NCI-H2107 (cell line): Measurements from ENCODE around the gene ICE1.
"Not testable (repeated sequence)": the region's sequence is repeated elsewhere in the genome, so short reads cannot be mapped to it uniquely, and the experiment has no call there.

Source experiments
- DNase-seq: peaks from one replicate; lab custom pipeline; 2025; lab: John Stamatoyannopoulos, UW

The ICE1 gene

GRCh38 chr5:5492087-5492933 lies 69.8 kb downstream of the ICE1 start:
- peak; percentile 49 for DNase-seq

GRCh38 chr5:5492934-5493271 lies 70.4 kb downstream of the ICE1 start:
- DNase-seq, result not testable (repeated sequence)

DNA sequence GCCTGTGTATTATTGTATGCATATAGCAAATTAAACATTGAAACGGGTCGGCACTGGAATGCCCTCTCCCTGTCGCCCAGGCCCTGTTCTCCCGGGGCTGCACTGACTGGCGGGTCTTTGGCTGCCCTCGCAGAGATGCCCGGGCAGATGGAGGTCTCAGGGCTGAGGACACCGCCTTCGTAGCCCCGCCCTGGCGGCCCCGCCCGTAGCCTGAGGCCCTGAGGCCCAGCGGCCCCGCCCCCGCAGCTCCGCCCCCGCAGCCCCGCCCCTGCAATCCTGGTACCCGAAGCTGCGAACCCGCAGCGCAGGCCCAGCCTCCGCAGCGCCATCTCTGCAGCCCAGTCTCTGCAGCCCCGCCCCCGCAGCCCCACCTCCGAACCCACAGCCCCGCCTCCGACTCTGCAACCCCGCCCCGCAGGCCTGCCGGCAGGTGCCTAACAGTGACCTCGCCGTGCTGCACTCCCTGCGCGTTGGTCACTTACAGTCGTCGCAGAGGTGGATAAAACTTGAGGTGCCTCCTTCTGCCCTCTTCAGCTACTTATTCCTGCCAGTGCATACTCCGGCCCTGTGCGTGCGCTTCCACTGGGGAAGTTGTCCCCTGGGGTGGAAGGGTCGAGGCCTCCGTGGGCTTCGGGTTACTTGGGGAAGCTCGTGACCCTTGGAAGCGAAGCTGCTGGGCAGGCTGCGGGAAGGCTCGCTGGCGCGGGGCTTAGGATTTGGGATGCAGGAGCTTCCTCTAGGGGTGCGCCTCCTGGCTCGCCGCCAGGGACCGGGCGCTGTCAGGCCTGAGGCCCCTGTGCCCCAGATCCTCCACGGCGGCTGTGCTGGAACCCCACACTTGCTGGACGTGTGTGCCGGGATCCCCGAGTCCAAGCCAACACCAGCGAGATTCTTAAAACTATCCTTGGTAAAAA lies 72.3 kb downstream of the ICE1 start:
- no peak for DNase-seq

DNA sequence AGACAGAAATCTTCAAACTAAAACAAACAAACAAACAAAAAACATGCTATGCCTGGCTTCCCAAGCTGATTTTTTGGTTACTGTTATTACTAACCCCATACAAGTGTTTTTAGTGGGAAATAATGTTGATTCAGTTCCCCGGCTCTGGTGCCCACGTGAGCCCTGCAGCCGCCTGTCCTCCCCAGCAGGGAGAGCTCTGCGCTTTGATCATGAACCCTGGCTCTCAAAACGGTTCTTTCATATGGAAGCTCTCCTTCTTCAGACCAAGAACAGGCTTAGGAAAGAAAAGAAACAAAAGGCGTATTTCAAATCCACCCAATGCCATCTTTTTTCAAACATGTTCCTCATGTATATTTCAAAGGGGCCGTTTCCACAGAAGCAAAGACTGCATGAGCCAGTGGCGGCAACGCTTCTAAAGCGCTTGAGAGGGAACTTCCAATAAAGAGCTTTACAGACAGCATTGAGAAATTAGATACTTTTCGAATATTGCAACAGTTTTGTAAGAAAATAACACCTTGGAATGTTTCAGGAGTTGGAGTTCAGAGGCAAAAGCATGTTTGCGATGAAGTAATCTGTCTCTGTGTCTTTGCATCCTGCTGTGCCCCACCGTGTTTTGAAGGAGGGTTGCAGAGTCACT lies 74.8 kb downstream of the ICE1 start:
- peak; percentile 37 for DNase-seq

DNA sequence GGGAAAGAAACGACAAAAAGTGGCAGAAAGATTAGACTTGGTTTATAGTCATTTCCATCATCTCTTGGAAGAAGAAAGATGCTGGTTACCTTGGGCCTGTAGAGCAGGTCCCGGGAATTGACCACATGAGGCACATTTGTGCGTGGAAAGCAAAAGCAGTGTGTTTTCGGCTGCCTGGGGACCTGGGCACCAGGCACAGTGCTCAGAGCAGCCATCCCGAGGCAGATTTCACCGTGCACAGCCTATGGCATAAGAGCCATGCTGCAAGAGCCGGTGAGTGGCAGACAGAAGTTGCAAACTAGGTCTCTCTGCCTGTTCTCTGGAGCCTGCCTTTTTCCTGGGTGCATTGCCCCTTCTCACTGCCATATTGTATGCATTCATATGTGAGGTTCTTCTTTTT lies 77.0 kb downstream of the ICE1 start:
- no peak for DNase-seq

DNA sequence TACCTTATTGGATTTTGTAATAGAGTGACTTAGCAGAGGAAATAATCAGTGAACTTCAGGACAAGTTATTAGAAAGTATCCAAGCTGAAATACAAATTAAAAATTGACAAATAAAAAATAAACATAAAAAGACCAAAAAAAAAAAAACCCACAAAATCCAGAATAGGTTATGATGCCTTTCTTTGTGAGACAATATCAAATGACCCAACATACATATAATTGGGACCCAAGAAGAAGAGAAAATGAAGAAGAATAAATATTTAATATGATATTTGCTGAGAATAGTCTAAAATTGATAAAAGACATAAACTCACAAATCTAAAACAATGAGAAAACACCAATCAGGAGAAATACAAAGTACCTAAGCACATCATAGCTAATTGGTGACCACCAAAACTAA lies 81.8 kb downstream of the ICE1 start:
- DNase-seq, result no peak

GRCh38 chr5:5505815-5506214 lies 83.3 kb downstream of the ICE1 start:
- no peak for DNase-seq

GRCh38 chr5:5508391-5508790 lies 85.9 kb downstream of the ICE1 start:
- DNase-seq, result no peak

GRCh38 chr5:5511904-5512416 lies 89.5 kb downstream of the ICE1 start:
- no peak for DNase-seq

DNA sequence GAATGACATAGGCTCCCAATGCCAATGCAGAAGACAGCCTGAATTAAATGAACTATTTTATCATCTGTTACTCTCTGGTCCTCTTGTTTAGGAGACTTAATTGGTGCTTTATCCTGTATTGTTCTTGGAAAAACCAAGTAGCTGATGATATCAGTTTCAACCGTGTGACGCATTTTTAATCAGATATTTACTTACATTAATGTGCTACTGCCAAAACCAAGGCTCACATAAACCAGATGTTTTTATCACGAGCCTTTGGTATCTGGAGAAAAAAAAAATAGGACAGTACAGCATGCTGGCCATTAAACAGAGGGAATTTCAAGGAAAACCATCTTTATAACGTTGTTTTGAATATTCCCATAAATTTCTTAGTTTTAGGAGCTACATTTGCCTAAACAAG lies 90.1 kb downstream of the ICE1 start:
- no peak for DNase-seq

DNA sequence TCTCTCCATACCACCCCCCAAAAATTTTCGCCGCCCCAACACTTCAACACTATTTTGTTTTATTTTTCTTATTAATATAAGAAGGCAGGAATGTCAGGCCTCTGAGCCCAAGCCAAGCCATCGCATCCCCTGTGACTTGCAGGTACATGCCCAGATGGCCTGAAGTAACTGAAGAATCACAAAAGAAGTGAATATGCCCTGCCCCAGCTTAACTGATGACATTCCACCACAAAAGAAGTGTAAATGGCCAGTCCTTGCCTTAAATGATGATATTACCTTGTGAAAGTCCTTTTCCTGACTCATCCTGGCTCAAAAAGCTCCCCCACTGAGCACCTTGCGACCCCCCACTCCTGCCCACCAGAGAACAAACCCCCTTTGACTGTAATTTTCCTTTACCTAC lies 98.1 kb downstream of the ICE1 start:
- DNase-seq, result not testable (repeated sequence)

DNA sequence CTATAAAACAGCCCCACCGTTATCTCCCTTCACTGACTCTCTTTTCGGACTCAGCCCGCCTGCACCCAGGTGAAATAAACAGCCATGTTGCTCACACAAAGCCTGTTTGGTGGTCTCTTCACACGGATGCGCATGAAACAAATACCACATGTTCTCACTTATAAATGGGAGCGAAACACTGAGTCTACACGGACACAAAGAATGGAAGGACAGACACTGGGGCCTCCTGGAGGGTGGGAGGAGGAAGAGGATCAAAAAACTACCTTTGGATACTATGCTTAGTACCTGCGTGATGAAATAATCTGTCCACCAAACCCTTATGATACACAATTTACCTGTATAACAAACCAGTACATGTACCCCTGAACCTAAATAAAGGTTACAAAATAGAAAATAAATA lies 98.6 kb downstream of the ICE1 start:
- DNase-seq, result no peak

- no peak for DNase-seq
Observed at GRCh38 chr5:5521478-5521877, 99.0 kb downstream of the ICE1 start.

DNA sequence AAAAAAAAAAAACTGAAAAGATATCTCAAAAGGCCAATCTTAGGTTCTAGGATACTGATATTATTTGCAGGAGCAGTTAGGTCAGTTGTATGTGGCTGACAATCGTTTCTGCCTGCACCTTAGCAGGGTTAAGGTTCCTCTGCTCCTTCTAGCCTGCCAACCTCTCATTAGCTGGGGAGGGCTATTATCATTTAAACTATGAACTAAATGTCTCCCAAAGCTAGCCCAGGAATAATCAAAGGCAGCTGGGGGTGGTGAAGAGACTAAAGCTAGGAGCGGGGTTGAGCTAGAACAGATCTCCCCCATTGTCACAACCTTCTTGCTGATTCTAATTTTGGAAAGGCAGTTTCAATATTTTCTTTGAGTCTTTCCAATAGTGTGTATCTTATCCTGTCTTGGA lies 99.9 kb downstream of the ICE1 start:
- no peak for DNase-seq

- no peak for DNase-seq
Observed at GRCh38 chr5:5523066-5523505, 100.6 kb downstream of the ICE1 start.

- DNase-seq, result no peak
Observed at GRCh38 chr5:5524327-5524726, 101.8 kb downstream of the ICE1 start.

DNA sequence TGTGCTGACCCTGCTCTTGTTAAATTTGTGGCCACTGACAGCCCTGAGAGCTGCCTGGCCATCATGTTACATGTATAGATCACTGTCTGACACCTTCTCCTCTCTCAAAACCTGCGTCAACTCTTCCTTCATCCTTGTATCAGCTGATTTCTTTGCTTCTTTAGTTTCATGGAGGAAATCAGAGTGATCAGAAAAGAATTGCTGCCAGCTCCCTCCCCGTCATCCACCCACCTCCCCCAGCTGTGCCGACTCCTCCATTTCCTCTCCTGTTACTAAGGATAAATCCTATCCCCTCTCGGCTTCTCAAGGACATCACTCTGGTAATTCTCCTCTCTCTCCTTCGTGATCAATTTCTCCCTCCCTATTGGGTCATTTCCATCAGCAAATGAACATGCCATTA lies 108.9 kb downstream of the ICE1 start:
- no peak for DNase-seq

DNA sequence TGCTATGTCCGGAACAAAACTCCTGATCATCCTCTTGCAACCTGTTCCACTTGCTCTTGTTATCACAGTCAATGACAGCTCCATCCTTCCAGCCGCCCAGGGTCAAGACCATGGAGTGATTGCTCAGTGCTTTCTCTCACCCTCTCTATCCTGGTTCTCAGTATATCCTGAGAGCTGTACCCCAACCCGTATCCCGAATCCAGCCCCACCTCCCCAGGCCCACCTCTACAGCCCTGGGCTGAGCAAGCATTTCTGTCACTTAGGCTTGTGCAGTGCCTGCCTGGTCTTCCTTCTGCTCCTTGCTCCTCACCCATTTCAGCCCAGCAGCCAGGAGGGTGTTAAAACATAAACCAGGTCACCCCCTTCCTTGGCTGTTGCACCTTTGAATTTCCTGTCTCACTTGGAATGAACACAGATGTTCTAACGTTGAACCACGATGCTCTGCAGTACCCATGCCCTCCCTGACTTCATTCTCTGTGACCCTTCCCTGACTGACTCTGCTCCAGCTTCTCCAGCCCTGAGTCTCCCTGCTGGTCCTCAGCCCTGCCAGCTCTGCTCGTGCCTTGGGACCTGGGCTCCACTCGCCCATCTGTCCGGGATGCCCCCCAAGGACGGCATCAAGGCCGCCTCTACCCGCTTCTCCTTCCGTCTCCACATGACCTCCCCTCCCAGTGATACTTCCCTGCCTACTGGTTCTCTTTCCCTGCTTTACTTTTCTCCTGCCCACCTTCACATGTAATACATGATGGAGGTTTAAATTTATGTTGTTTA lies 110.0 kb downstream of the ICE1 start:
- no peak for DNase-seq

DNA sequence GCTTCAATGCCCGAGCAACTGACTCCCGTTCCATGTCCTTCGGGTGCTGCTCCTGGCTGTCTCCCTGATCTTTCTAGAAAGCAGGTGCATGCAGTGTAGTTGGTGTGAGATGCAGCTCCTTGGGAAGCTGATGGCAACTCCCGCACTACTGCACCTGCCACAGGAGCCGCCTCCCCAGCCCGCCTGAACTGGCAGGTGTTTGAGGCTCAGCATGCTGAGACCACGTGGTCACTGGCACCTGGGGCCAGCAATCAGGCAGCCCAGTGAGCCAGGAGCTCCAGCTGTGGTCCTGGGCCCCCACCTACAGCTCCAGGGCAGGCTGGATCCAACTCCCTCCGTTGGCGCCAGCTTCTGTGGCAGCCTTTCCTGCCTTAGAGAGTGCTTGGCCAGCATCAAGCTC lies 111.5 kb downstream of the ICE1 start:
- DNase-seq, result peak; percentile 37

DNA sequence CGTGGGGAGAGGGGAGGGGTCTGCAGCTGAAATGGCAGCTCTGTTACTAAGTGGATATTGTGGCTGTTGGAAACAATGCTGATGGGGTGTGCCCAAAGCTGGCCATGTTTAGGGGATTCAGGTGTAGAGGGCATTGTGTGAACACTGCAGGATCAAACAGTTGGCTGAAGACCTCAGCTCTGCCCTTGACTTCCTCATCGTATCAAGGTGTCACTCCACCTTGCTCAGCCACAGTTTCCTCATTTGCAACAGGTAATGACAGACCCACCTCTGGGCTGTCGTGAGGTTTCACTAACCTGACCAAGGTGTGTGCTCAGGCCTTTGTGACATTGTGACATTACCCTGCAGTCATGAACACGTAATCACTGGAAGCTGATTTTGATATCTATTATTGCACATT lies 111.9 kb downstream of the ICE1 start:
- DNase-seq, result no peak

- DNase-seq, result no peak
Observed at GRCh38 chr5:5536871-5537270, 114.4 kb downstream of the ICE1 start.

GRCh38 chr5:5537426-5537825 lies 114.9 kb downstream of the ICE1 start:
- no peak for DNase-seq
